Astrocyte (in vitro differentiated cells and primary cell): ENCODE data around the gene QTRT2. TPM values are rescaled to one million over a fixed set of nuclear protein-coding genes. Genes with fewer than 3 reads are reported as not detected.

ENCODE experiments used
- DNase-seq: peaks from one replicate; pipeline ENCODE4 v3.0.0-alpha.2; 2010; ENCODE audit warnings: low read depth
- FAIRE-seq: peaks from 2 replicates; lab custom pipeline; 2011; peaks lifted over from hg19 to GRCh38; lab: Jason Lieb, UNC
- H2AFZ ChIP-seq: 2 replicates; pipeline ENCODE4 v1.6.0; 2012; ENCODE audit warnings: low read depth, low read length, inconsistent platforms
- H3K27ac ChIP-seq: 2 replicates; pipeline ENCODE4 v1.5.1; 2011; ENCODE audit warnings: low read depth, low read length, inconsistent platforms
- H3K27me3 ChIP-seq: 2 replicates; pipeline ENCODE4 v1.6.0; 2011; ENCODE audit warnings: low read length, inconsistent platforms; ENCODE audit not compliant: insufficient read depth
- H3K36me3 ChIP-seq: 2 replicates; pipeline ENCODE4 v1.5.1; 2011; ENCODE audit warnings: low read length, inconsistent platforms; ENCODE audit not compliant: insufficient read depth
- H3K4me1 ChIP-seq: 2 replicates; pipeline ENCODE4 v1.5.1; 2011; ENCODE audit warnings: low read length, inconsistent platforms; ENCODE audit not compliant: insufficient read depth
- H3K4me2 ChIP-seq: 2 replicates; pipeline ENCODE4 v1.6.0; 2012; ENCODE audit warnings: low read length, inconsistent platforms
- H3K4me3 ChIP-seq: 2 replicates; pipeline ENCODE4 v1.5.1; 2011; ENCODE audit warnings: low read depth, mild to moderate bottlenecking, low read length, inconsistent platforms; ENCODE audit not compliant: insufficient read depth
- H3K79me2 ChIP-seq: 2 replicates; pipeline ENCODE4 v1.6.0; 2012; ENCODE audit warnings: mild to moderate bottlenecking, low read length, inconsistent platforms; ENCODE audit not compliant: insufficient read depth
- H3K9ac ChIP-seq: 2 replicates; pipeline ENCODE4 v1.6.0; 2012; ENCODE audit warnings: mild to moderate bottlenecking, low read length, inconsistent platforms
- H3K9me3 ChIP-seq: 2 replicates; pipeline ENCODE4 v1.5.1; 2012; ENCODE audit warnings: low read depth, mild to moderate bottlenecking, low read length, inconsistent platforms; ENCODE audit not compliant: insufficient read depth
- H4K20me1 ChIP-seq: 2 replicates; pipeline ENCODE4 v1.6.0; 2012; ENCODE audit warnings: low read length, inconsistent platforms; ENCODE audit not compliant: insufficient read depth
- H3K27ac Mint-ChIP-seq: one replicate; pipeline ENCODE4 v1.8.0; 2021; ENCODE audit warnings: mild to moderate bottlenecking, mixed read lengths; ENCODE audit not compliant: unreplicated experiment
- H3K27me3 Mint-ChIP-seq: one replicate; pipeline ENCODE4 v1.8.0; 2021; ENCODE audit warnings: low read depth, mixed read lengths; ENCODE audit not compliant: unreplicated experiment
- H3K36me3 Mint-ChIP-seq: one replicate; pipeline ENCODE4 v1.8.0; 2021; ENCODE audit warnings: low read depth, mixed read lengths; ENCODE audit not compliant: unreplicated experiment
- H3K4me1 Mint-ChIP-seq: one replicate; pipeline ENCODE4 v1.8.0; 2021; ENCODE audit warnings: low read depth, mixed read lengths; ENCODE audit not compliant: unreplicated experiment
- H3K4me3 Mint-ChIP-seq: one replicate; pipeline ENCODE4 v1.8.0; 2021; ENCODE audit warnings: mild to moderate bottlenecking, moderate library complexity, mixed read lengths; ENCODE audit not compliant: unreplicated experiment
- H3K9me3 Mint-ChIP-seq: one replicate; pipeline ENCODE4 v1.8.0; 2021; ENCODE audit warnings: mild to moderate bottlenecking, mixed read lengths; ENCODE audit not compliant: unreplicated experiment
- EZH2 ChIP-seq: IDR thresholded peaks from 2 replicates; pipeline ENCODE4 v1.6.1; 2012; ENCODE audit warnings: mild to moderate bottlenecking, low read length, inconsistent platforms; ENCODE audit not compliant: insufficient read depth
- total RNA-seq: library from RNA; stranded (reverse); gene quantifications from 2 replicates; pipeline ENCODE4 v1.2.1, GENCODE V29; 2021
- TF ChIP-seq, protein P1 (sequence below): IDR thresholded peaks from 2 replicates; pipeline ENCODE4 v1.5.1; 2011; ENCODE audit warnings: low read depth, mild to moderate bottlenecking, inconsistent platforms, low read length, moderate library complexity; ENCODE audit not compliant: insufficient read depth

The QTRT2 gene
- total RNA-seq, 1 donor from 2014 or later, result 22.7 TPM

GRCh38 chr3:114067804-114068203 is 11.3 kb downstream of the QTRT2 start:
- H3K4me1 Mint-ChIP-seq, result no peaks in the 10 kb centered on the region
- no peak overlapping the region for H3K9ac ChIP-seq
- no peaks in the 10 kb centered on the region for H3K9me3 ChIP-seq
- no peak overlapping the region for H3K4me3 ChIP-seq
- peaks cover 25% of the 10 kb centered on the region for H3K79me2 ChIP-seq
- H3K27me3 Mint-ChIP-seq, result no peaks in the 10 kb centered on the region
- H3K4me2 ChIP-seq, result no peak overlapping the region
- no peaks in the 10 kb centered on the region for H3K4me1 ChIP-seq
- peaks cover 4% of the 10 kb centered on the region for H3K36me3 Mint-ChIP-seq
- H3K27ac ChIP-seq, result no peak overlapping the region
- no peak for TF ChIP-seq EZH2
- TF ChIP-seq, protein P1, sequence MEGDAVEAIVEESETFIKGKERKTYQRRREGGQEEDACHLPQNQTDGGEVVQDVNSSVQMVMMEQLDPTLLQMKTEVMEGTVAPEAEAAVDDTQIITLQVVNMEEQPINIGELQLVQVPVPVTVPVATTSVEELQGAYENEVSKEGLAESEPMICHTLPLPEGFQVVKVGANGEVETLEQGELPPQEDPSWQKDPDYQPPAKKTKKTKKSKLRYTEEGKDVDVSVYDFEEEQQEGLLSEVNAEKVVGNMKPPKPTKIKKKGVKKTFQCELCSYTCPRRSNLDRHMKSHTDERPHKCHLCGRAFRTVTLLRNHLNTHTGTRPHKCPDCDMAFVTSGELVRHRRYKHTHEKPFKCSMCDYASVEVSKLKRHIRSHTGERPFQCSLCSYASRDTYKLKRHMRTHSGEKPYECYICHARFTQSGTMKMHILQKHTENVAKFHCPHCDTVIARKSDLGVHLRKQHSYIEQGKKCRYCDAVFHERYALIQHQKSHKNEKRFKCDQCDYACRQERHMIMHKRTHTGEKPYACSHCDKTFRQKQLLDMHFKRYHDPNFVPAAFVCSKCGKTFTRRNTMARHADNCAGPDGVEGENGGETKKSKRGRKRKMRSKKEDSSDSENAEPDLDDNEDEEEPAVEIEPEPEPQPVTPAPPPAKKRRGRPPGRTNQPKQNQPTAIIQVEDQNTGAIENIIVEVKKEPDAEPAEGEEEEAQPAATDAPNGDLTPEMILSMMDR, result no peak
- H3K27ac Mint-ChIP-seq, result no peak overlapping the region
- H3K27me3 ChIP-seq, result no peaks in the 10 kb centered on the region
- peaks cover 28% of the 10 kb centered on the region for H3K36me3 ChIP-seq
- DNase-seq (no peak), FAIRE-seq (no peak)
- H4K20me1 ChIP-seq, result no peaks in the 10 kb centered on the region
- H3K9me3 Mint-ChIP-seq, result no peaks in the 10 kb centered on the region
- no peak overlapping the region for H2AFZ ChIP-seq
- H3K4me3 Mint-ChIP-seq, result no peak overlapping the region

DNA sequence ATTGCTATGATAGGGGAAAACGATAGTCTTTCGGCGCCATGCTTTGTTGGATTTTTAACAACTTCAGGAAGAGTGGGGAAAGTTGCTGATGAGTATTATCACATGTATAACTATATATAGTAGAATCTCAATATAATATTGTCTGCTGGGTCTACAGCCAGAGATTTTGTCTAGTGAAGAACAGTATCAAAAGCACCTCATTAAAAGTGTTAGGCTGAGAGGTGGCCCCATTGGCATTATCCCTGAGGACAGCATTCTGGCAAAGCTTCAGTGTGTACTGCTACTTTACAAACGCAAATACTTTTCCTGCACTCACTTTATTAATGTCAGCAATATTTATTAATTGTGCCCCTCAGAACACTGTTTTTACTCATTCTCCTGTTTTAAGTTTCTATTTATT is 11.8 kb downstream of the QTRT2 start:
- Histone ChIP-seq H3K4me3 (no peak overlapping the region), H3K4me2 (no peak overlapping the region), H3K27ac (no peak overlapping the region), H3K9ac (no peak overlapping the region), H3K27me3 (no peaks in the 10 kb centered on the region), H3K36me3 (peaks cover 28% of the 10 kb centered on the region), H2AFZ (no peak overlapping the region), H4K20me1 (no peaks in the 10 kb centered on the region), H3K79me2 (peaks cover 20% of the 10 kb centered on the region), H3K4me1 (no peaks in the 10 kb centered on the region), H3K9me3 (no peaks in the 10 kb centered on the region)
- DNase-seq (no peak), FAIRE-seq (no peak)
- TF ChIP-seq EZH2, result no peak
- TF ChIP-seq, protein P1, result no peak
- Mint-ChIP-seq H3K4me3 (no peak overlapping the region), H3K4me1 (no peaks in the 10 kb centered on the region), H3K36me3 (peaks cover 7% of the 10 kb centered on the region), H3K9me3 (no peaks in the 10 kb centered on the region), H3K27ac (no peak overlapping the region), H3K27me3 (no peaks in the 10 kb centered on the region)

DNA sequence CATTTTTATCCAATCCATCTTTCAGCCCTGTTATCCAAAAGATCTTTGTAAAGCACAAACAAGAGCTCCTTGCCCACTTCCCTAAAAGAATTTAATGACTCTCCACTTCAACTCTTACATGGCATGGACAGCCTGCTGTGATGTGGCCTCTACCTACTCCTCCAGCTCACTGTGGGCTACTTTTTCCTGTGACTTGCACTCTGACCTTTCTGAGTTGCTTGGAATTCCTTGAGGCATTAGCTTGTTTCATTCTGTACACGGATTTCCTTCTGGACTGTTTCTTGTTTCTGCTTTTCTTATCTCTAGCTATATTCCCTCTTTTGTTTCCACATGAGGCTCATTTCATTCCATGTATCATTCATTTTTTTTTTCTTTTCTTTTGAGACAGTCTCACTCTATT is 15.2 kb downstream of the QTRT2 start:
- FAIRE-seq, result no peak
- peaks cover 44% of the 10 kb centered on the region for H3K36me3 ChIP-seq
- H3K36me3 Mint-ChIP-seq, result peaks cover 15% of the 10 kb centered on the region

More for the DNA sequence above, 15.2 kb downstream of the QTRT2 start:
- TF ChIP-seq EZH2, result no peak
- TF ChIP-seq, protein P1, result no peak
- no peaks in the 10 kb centered on the region for H3K4me1 ChIP-seq
- no peaks in the 10 kb centered on the region for H3K27me3 ChIP-seq
- no peak overlapping the region for H3K4me3 ChIP-seq
- Mint-ChIP-seq H3K4me1 (no peaks in the 10 kb centered on the region), H3K27me3 (no peaks in the 10 kb centered on the region), H3K27ac (no peak overlapping the region), H3K9me3 (no peaks in the 10 kb centered on the region), H3K4me3 (no peak overlapping the region)
- H3K4me2 ChIP-seq, result no peak overlapping the region
- DNase-seq, result no peak
- no peak overlapping the region for H2AFZ ChIP-seq
- no peak overlapping the region for H3K27ac ChIP-seq
- H3K79me2 ChIP-seq, result no peaks in the 10 kb centered on the region
- no peaks in the 10 kb centered on the region for H4K20me1 ChIP-seq
- no peaks in the 10 kb centered on the region for H3K9me3 ChIP-seq
- H3K9ac ChIP-seq, result no peak overlapping the region
